ENCODE data around the gene GJB3.
"Not testable (repeated sequence)": the region's sequence is repeated elsewhere in the genome, so short reads cannot be mapped to it uniquely, and the experiment has no call there.

Gene GJB3

GRCh38 chr1:34803770-34804169 is 22.8 kb downstream of the GJB3 start:
- intact Hi-C loops (cut with DNase I) = no loop called here
- DNase-seq = no peak

- DNase-seq = no peak
- intact Hi-C loops (cut with DNase I) = no loop called here
Measured at GRCh38 chr1:34806396-34806795, 25.4 kb downstream of the GJB3 start.

- intact Hi-C loops (cut with DNase I) = no loop called here
- no peak for DNase-seq
Measured at GRCh38 chr1:34808051-34808810, 27.2 kb downstream of the GJB3 start.

DNA sequence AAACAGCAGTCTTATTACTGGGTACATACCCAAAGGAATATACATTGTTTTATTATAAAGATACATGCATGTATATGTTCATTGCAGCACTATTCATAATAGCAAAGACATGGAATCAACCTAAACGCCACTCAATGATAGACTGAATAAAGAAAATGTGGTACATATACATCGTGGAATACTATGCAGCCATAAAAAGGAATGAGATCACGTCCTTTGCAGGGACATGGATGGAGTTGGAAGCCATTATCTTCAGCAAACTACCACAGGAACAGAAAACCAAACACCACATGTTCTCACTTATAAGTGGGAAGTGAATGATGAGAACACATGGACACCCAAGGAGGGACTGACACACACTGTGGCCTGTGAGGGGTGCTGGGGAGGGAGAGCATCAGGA is 29.8 kb downstream of the GJB3 start:
- intact Hi-C loops (cut with DNase I); DNase-seq: not testable (repeated sequence)

GRCh38 chr1:34816332-34816731 is 35.3 kb downstream of the GJB3 start:
- DNase-seq = no peak
- intact Hi-C loops (cut with DNase I) = no loop called here

GRCh38 chr1:34816778-34817177 is 35.8 kb downstream of the GJB3 start:
- intact Hi-C loops (cut with DNase I) = no loop called here
- no peak for DNase-seq

- DNase-seq; intact Hi-C loops (cut with DNase I): not testable (repeated sequence)
Measured at GRCh38 chr1:34818862-34819261, 37.8 kb downstream of the GJB3 start.

- DNase-seq = no peak
- intact Hi-C loops (cut with DNase I) = no loop called here
Measured at GRCh38 chr1:34822202-34822601, 41.2 kb downstream of the GJB3 start.

- peak in 2 of 42 donors; percentile 17 to 22 for DNase-seq
- intact Hi-C loops (cut with DNase I) = no loop called here
Measured at GRCh38 chr1:34824817-34825454, 43.9 kb downstream of the GJB3 start.

DNA sequence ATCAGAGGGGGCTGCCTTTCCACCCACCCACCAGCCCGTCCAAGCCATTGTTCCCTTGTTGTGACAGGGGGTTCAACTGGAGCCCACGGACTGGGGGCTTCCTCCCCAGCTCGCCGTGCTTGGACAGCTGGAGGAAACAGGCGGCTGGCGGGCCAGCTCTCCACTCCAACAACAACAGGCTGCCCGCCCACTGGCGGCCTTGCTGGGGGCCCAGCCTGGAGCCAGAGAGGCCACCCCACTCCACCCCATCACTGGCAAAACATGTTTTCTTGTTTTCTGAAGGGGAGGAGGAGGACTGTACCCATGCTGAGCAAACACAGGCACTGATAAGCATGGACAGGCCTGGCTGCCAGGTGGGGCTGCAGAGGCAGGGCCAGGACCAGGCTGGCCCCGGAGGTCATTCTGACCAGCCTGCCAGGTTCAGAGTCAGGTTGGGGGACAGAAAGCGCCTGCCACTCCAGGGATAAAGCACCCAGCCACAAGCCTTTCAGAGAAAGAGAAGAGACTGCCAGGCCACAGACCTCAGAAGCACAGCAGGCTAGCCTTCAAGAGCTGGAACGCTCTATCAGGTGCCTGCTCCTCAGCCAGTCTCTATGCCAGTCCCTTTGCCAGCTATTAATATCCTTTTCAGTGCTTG is 44.6 kb downstream of the GJB3 start:
- peak in 2 of 42 donors; percentile 26 to 31 for DNase-seq
- intact Hi-C loops (cut with DNase I) = no loop called here

- peak in 2 of 42 donors; percentile 8 to 16 for DNase-seq
- intact Hi-C loops (cut with DNase I) = no loop called here
Measured at GRCh38 chr1:34827341-34827941, 46.4 kb downstream of the GJB3 start.

DNA sequence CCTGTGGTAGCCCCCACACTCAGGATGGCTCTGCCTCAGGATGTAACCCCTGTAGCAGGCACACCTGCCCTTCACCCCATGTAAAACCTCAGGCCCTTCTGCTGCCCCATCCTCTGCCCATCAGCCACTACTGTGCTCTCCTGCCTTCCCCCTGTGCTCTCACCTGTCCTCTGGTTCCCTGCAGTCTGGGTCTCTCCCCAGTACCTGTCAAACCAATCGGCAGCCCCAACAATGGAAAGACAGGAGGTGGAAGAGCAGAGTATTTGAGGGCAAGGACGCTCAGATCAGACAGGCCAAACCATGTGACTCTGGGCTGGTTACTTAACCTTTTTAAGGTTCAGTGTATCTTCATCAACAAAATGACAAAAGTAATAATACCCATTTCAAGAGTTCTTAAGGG is 47.6 kb downstream of the GJB3 start:
- DNase-seq = peak in 2 of 42 donors; percentile 1 to 9
- intact Hi-C loops (cut with DNase I) = no loop called here

- peak in 2 of 42 donors; percentile 10 to 33 for DNase-seq
- intact Hi-C loops (cut with DNase I) = no loop called here
Measured at GRCh38 chr1:34829250-34829649, 48.2 kb downstream of the GJB3 start.

DNA sequence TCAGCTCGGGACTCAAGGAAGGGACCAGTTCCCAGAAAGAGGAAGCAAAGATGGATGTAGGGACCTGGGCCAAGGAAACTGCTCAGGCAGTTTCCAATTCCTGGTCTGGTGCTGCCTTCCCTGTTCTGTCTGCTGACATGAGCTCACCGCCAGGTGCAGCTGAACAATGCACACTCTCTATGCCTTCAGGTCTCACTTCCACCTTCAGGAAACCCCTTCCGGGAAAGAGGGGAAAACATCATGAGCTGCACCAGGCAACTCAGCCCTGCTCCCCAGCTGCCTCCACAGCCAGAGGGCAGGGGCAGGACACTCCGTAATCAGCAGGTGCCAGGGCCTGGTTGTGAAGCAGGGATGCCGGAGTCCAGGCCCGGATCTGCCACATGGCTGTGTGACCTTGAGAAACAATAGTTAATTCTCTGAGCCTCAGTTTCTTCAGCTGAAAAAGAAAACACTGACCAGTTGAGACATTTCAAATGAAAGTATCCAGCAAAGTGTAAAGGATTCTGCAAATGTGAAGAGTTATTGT is 50.8 kb downstream of the GJB3 start:
- intact Hi-C loops (cut with DNase I) = no loop called here
- peak in 2 of 42 donors; percentile 22 to 39 for DNase-seq

DNA sequence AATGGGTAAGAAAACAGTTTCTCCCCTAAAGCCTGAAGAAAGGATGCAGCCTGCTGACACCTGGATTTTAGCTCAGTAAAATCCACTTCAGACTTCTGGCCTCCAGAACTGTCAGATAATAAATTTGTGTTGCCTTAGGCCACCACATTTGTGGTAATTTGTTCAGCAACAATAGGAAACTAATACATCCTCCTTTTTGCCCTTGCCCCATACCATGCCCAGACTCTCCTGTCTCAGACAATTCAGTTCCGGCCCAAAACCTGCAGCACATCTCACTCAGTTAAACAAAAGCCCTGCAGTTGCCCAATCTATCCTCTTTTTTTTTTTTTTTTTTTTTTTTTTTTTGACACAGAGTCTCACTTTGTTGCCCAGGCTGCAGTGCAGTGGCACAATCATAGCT is 52.7 kb downstream of the GJB3 start:
- intact Hi-C loops (cut with DNase I) = no loop called here
- DNase-seq = peak in 2 of 42 donors; percentile 8 to 31

Measured in head of caudate nucleus (tissue), 42 donors.